Lower leg skin (tissue), 3 donors: ENCODE measurements around the gene ADGRV1.

Experiments
- CTCF ChIP-seq, 3 donors: fragments of 450-650 bp; IDR thresholded peaks; one replicate each; pipeline ENCODE4 v1.5.1; 2016; ENCODE audit warnings: antibody characterized with exemption in 3 of 3, mild to moderate bottlenecking in 3 of 3, moderate library complexity in 2 of 3
- POLR2A ChIP-seq, 2 donors: fragments of 450-650 bp; IDR thresholded peaks; one replicate each; pipeline ENCODE4 v1.6.1; 2016 to 2017; ENCODE audit warnings: antibody characterized with exemption in 2 of 2, mild to moderate bottlenecking in 1 of 2, moderate library complexity in 1 of 2

GRCh38 chr5:90562341-90562740 is 3.7 kb downstream of the ADGRV1 start:
- no peak for TF ChIP-seq CTCF (IDR thresholded peaks at IDR 0.05)
- no peak for TF ChIP-seq POLR2A (IDR thresholded peaks at IDR 0.05)
